Measurements from ENCODE around the gene LRRC23. TPM values are rescaled to one million over a fixed set of nuclear protein-coding genes. Genes with fewer than 3 reads are reported as not detected.

The LRRC23 gene
- total RNA-seq, 4 donors from 2014 or later = 8.7 to 16.4 (median 13.0) TPM

DNA sequence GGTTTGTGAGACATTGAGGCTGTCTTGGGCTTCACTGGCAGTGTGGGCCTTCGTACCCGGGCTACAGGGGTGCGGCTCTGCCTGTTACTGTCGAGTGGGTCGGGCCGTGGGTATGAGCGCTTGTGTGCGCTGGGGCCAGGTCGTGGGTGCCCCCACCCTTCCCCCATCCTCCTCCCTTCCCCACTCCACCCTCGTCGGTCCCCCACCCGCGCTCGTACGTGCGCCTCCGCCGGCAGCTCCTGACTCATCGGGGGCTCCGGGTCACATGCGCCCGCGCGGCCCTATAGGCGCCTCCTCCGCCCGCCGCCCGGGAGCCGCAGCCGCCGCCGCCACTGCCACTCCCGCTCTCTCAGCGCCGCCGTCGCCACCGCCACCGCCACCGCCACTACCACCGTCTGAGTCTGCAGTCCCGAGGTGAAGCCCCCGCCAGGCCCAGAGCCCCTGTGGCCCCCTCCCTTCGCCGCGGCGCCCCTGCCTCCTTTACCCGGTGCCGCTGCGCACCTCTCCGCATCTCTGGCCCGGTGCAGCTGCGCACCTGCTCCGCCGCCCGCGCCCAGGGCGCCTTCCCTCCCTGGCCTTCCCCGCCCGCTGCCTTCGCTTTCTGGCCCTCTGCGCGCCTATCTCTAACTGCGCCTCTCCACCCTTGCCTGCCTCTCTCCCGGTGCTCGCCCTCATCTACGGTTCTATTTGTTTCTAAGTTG is 9.8 kb downstream of the LRRC23 start, which contains the start of gene ENO2:
Gene ENO2, plus strand, starts transcription at position 335 of the 701 bp plus-strand sequence. CDS start 1,253 bp downstream, outside the sequence.
- 0 to 2% methylated on average over 16 to 35 of the region's 68 CpGs for WGBS, 2 donors
- peak in 1 of 2 donors; percentile 61 for TF ChIP-seq POLR2A (IDR thresholded peaks at IDR 0.05)
- TF ChIP-seq, protein P1, sequence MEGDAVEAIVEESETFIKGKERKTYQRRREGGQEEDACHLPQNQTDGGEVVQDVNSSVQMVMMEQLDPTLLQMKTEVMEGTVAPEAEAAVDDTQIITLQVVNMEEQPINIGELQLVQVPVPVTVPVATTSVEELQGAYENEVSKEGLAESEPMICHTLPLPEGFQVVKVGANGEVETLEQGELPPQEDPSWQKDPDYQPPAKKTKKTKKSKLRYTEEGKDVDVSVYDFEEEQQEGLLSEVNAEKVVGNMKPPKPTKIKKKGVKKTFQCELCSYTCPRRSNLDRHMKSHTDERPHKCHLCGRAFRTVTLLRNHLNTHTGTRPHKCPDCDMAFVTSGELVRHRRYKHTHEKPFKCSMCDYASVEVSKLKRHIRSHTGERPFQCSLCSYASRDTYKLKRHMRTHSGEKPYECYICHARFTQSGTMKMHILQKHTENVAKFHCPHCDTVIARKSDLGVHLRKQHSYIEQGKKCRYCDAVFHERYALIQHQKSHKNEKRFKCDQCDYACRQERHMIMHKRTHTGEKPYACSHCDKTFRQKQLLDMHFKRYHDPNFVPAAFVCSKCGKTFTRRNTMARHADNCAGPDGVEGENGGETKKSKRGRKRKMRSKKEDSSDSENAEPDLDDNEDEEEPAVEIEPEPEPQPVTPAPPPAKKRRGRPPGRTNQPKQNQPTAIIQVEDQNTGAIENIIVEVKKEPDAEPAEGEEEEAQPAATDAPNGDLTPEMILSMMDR (IDR thresholded peaks at IDR 0.05) = no peak
- intact Hi-C loops (cut with DNase I) = loop anchor here (5.0 kb wide), 1 partner anchor 42 kb away; the partner anchor contains the start of gene SPSB2
- H3K27me3 ChIP-seq = no peaks in the 10 kb centered on the region
- no peaks in the 10 kb centered on the region for H3K9me3 ChIP-seq
- H3K4me3 ChIP-seq (replicated peaks in 1 of 3) = peak within 1 kb of the TSS; percentile 24 to 61 (median 34)
- peak within 1 kb of the TSS; percentile 50 to 76 (median 76) for H3K27ac ChIP-seq
- H3K36me3 ChIP-seq = no peaks in the 10 kb centered on the region
- peaks cover 26 to 32% of the 10 kb centered on the region in 2 donors for H3K4me1 ChIP-seq
- DNase-seq = peak; percentile 76 to 77

DNA sequence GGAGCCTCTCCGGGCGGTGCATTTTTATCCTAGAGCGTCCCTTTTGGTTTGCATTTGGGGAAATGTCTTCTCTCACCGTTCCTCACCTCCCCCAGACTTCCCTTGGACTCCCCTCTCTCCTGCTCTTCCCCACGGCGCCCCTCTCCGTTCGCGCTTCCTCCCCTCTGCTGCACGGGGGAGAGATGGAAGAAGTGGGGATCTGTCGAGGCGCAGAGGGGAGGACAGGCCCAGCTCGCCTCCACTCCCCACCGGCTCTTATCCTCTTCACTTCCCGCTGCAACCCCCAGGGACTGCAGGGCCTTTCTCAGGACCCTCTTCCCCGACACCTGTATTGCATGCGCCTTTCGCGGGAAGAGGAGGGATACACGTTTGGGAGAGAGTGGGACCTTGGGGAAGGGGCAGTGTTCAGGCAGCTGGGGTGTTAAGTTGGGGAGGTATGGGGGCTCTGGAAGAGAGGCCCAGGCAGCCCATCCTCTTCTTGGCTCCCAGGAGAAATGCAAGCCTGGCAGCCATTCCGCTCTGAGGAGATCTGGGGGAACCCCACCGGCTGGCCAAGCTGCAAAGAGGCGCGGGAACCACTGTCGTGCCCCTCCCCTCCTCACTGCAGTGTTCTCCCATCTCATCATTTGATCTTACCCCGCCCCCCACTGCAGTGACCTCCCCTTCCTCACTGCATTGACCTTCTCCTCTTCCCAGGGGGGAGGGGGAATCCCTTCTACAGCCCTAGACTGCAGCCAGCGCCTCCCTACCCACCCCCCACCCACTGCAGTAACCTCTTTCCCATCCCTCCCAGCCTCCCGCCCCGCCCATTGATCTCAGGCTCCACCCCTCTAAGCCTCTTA is 10.5 kb downstream of the LRRC23 start:
- intact Hi-C loops (cut with DNase I) = loop anchor here (5.0 kb wide), 1 partner anchor 43 kb away; the partner anchor contains the start of gene SPSB2

DNA sequence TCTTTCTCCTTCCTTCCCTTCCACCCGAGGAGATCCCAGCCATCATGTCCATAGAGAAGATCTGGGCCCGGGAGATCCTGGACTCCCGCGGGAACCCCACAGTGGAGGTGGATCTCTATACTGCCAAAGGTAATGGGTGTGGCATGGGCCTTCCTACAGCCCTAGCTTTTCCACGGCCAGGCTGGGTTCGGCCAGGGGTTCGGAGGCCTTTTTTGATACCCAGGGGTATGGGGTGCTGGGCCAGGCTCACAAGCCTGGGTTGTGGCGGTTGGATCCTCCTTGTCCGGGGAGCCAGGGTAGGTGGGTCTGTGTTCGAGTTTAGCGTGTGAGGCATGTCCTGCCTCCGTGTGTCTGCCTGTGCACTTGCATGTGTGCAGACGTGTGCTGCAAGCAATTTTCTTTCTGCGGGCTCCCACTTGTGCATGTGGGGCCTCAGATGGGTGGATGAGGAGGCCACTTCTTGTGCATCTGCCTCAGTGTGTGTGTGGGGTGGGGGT is 11.2 kb downstream of the LRRC23 start:
- Histone ChIP-seq H3K9me3 (no peaks in the 10 kb centered on the region), H3K4me1 (peaks cover 26 to 32% of the 10 kb centered on the region in 2 donors), H3K27ac (peak overlapping the region; percentile 49 to 62 (median 55)), H3K36me3 (no peaks in the 10 kb centered on the region), H3K27me3 (no peaks in the 10 kb centered on the region), H3K4me3 (replicated peaks in 1 of 3) (no peak overlapping the region)
- DNase-seq = no peak
- no peak for TF ChIP-seq POLR2A (IDR thresholded peaks at IDR 0.05)
- TF ChIP-seq, protein P1 (IDR thresholded peaks at IDR 0.05) = no peak
- intact Hi-C loops (cut with DNase I) = no loop called here
- WGBS, 2 donors = 77 to 79% methylated on average over 9 to 10 of the region's 14 CpGs

More for the DNA sequence above, 10.5 kb downstream of the LRRC23 start:
- no peaks in the 10 kb centered on the region for H3K27me3 ChIP-seq
- no peak for TF ChIP-seq POLR2A (IDR thresholded peaks at IDR 0.05)
- TF ChIP-seq, protein P1 (IDR thresholded peaks at IDR 0.05) = no peak
- peak overlapping the region; percentile 50 to 76 (median 76) for H3K27ac ChIP-seq
- 16 to 20% methylated on average over 29 of the region's 29 CpGs for WGBS, 2 donors
- H3K4me1 ChIP-seq = peaks cover 26 to 32% of the 10 kb centered on the region in 2 donors
- no peaks in the 10 kb centered on the region for H3K9me3 ChIP-seq
- peak overlapping the region; percentile 24 to 61 (median 34) for H3K4me3 ChIP-seq (replicated peaks in 1 of 3)
- H3K36me3 ChIP-seq = no peaks in the 10 kb centered on the region
- DNase-seq = peak; percentile 42 to 45

DNA sequence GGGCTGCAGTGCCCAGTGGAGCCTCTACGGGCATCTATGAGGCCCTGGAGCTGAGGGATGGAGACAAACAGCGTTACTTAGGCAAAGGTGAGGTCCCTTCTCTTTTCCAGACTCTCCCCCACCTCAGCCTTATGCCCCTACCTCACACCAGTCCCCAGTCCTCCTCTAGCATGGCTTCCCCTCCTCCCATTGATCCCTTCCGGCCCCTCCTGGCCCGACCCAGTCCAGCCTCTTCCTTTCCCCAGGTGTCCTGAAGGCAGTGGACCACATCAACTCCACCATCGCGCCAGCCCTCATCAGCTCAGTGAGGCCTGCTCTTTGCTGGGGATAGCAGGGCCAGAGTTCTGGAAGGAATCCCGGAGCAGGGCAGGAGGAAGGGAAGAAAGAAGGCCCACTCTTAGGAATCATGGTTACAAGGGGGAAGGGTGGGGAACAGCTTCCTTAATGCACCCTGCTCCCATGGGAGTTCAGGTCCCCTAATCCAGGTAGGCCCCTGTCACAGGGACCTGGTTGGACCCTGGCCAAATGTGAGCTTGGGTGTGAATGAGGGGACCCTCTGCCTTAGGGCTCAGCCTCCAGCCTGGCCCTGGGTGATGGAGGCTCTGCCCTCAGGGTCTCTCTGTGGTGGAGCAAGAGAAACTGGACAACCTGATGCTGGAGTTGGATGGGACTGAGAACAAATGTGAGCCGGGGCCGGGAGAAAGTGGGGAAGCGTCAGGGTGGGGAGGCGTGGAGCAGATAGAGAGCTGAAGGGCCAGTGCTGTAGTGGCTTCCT is 12.0 kb downstream of the LRRC23 start:
- H3K27me3 ChIP-seq = no peaks in the 10 kb centered on the region
- DNase-seq = peak; percentile 89 to 92
- TF ChIP-seq, protein P1 (IDR thresholded peaks at IDR 0.05) = no peak
- TF ChIP-seq POLR2A (IDR thresholded peaks at IDR 0.05) = peak in 1 of 2 donors; percentile 41
- intact Hi-C loops (cut with DNase I) = no loop called here
- WGBS, 2 donors = 62 to 74% methylated on average over 11 of the region's 11 CpGs
- H3K9me3 ChIP-seq = no peaks in the 10 kb centered on the region
- H3K4me1 ChIP-seq = peaks cover 26 to 32% of the 10 kb centered on the region in 2 donors
- H3K36me3 ChIP-seq = no peaks in the 10 kb centered on the region
- peak overlapping the region; percentile 49 to 72 (median 55) for H3K27ac ChIP-seq
- no peak overlapping the region for H3K4me3 ChIP-seq (replicated peaks in 1 of 3)

All from thyroid gland (tissue), 4 donors.